ENCODE measurements around the gene L3MBTL4. TPM values are rescaled to one million over a fixed set of nuclear protein-coding genes. Genes with fewer than 3 reads are reported as not detected.
"Not testable (repeated sequence)": the region's sequence is repeated elsewhere in the genome, so short reads cannot be mapped to it uniquely, and the experiment has no call there.

Gene L3MBTL4
- polyA plus RNA-seq, 1 of the 3 experiments (the other 2 are of a cell fraction): 0.02 TPM

DNA sequence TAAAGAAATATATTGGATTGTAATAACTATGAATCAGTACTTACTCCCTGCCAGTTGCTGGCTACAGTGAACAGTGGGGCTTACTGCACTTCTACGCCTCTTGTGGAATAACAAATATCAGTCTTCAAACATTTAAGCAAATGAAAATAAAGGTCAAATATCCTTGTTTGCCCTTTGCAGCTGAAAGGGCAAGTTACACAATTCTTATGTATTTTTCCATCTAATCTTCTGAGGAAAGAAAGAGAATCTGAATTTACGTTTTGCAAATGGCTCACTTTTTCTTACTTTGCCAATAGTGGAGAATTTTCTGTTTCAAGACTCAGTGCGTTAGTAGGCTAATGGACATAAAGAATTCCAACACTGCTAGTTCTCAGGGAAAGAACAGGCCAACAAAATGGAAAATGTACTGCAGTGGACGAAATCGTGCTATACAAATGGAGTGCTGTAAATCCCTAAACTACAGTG, 362.2 kb downstream of the L3MBTL4 start:
- Histone ChIP-seq H2AFZ (ENCODE audit: low read depth) (no peak overlapping the region), H3K4me2 (no peak overlapping the region), H4K20me1 (ENCODE audit: insufficient read depth) (no peaks in the 10 kb centered on the region), H3K27me3 (ENCODE audit: insufficient read depth) (no peaks in the 10 kb centered on the region), H3K9me3 (no peaks in the 10 kb centered on the region), H3K79me2 (ENCODE audit: insufficient read depth) (no peaks in the 10 kb centered on the region), H3K9me2 (no peaks in the 10 kb centered on the region), H3F3A (replicated peaks; ENCODE audit: insufficient read depth) (peaks cover 14% of the 10 kb centered on the region), H3K4me1 (ENCODE audit: control insufficient read depth in 1 of 2, insufficient read depth in 2 of 2, low read depth in 1 of 2, low read length in 1 of 2) (peaks cover under 1 to 12% of the 10 kb centered on the region in 2 experiments; a peak in 2 of 4 replicates), H3K36me3 (replicated peaks in 1 of 2; ENCODE audit: control insufficient read depth in 1 of 2, insufficient read depth in 2 of 2, low read length in 1 of 2) (no peaks in the 10 kb centered on the region), H3K9ac (no peak overlapping the region), H3K27ac (ENCODE audit: low read depth in 2 of 2, low read length in 1 of 2) (no peak overlapping the region), H3K4me3 (ENCODE audit: low read depth in 2 of 2, low read length in 1 of 2) (no peak overlapping the region)
- TF ChIP-seq RFX5 (IDR thresholded peaks at IDR 0.05; ENCODE audit: low read length) (no peak), TEAD4 (IDR thresholded peaks at IDR 0.05; ENCODE audit: borderline replicate concordance, insufficient read depth) (no peak), FOSL2 (IDR thresholded peaks at IDR 0.05; ENCODE audit: borderline replicate concordance, low read depth) (no peak), MEF2A (IDR thresholded peaks at IDR 0.05; ENCODE audit: borderline replicate concordance, low read depth) (no peak), GABPA (IDR thresholded peaks at IDR 0.05; ENCODE audit: low read depth) (no peak), MXI1 (IDR thresholded peaks at IDR 0.05; ENCODE audit: low read depth, low read length) (no peak), SIN3A (IDR thresholded peaks at IDR 0.05; ENCODE audit: borderline replicate concordance, low read depth, low read length) (no peak), FOXJ3 (CRISPR knock-in tag; IDR thresholded peaks at IDR 0.05) (no peak), FOXM1 (IDR thresholded peaks at IDR 0.05; ENCODE audit: low read depth) (no peak), EZH2phosphoT487 (IDR thresholded peaks at IDR 0.05; ENCODE audit: borderline replicate concordance, low read depth) (no peak), SMC3 (IDR thresholded peaks at IDR 0.05; ENCODE audit: low read depth, low read length) (no peak)
- TF ChIP-seq, protein P1, sequence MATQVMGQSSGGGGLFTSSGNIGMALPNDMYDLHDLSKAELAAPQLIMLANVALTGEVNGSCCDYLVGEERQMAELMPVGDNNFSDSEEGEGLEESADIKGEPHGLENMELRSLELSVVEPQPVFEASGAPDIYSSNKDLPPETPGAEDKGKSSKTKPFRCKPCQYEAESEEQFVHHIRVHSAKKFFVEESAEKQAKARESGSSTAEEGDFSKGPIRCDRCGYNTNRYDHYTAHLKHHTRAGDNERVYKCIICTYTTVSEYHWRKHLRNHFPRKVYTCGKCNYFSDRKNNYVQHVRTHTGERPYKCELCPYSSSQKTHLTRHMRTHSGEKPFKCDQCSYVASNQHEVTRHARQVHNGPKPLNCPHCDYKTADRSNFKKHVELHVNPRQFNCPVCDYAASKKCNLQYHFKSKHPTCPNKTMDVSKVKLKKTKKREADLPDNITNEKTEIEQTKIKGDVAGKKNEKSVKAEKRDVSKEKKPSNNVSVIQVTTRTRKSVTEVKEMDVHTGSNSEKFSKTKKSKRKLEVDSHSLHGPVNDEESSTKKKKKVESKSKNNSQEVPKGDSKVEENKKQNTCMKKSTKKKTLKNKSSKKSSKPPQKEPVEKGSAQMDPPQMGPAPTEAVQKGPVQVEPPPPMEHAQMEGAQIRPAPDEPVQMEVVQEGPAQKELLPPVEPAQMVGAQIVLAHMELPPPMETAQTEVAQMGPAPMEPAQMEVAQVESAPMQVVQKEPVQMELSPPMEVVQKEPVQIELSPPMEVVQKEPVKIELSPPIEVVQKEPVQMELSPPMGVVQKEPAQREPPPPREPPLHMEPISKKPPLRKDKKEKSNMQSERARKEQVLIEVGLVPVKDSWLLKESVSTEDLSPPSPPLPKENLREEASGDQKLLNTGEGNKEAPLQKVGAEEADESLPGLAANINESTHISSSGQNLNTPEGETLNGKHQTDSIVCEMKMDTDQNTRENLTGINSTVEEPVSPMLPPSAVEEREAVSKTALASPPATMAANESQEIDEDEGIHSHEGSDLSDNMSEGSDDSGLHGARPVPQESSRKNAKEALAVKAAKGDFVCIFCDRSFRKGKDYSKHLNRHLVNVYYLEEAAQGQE (IDR thresholded peaks at IDR 0.05; ENCODE audit: low read depth, low read length): no peak
- TF ChIP-seq, protein P2, sequence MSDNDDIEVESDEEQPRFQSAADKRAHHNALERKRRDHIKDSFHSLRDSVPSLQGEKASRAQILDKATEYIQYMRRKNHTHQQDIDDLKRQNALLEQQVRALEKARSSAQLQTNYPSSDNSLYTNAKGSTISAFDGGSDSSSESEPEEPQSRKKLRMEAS (IDR thresholded peaks at IDR 0.05; ENCODE audit: low read depth): no peak
- DNase-seq: no peak
- ChIA-PET CTCF (interaction anchor here (1.7 kb wide), 1 partner anchor 162 kb away, joined by 4 read pairs; no protein-coding TSS in a partner anchor), POLR2A (no interaction called here)
- 78% methylated on average over 5 of the region's 5 CpGs for WGBS (ENCODE audit: low lambda C conversion rate)

DNA sequence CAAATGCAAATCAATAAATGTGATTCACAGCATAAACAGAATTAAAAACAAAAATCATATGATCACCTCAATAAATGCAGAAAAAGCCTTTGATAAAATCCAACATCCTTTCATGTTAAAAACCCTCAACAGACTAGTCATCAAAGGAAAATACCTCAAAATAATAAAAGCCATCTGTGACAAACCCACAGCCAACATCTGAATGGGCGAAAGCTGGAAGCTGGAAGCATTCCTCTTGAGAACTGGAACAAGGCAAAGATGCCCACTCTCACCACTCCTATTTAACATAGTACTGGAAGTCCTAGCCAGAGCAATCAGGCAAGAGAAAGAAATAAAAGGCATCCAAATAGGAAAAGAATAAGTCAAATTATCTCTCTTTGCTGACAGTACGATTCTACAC, 367.1 kb downstream of the L3MBTL4 start:
- H3K79me2 ChIP-seq (ENCODE audit: insufficient read depth); CTCF ChIA-PET; H3K9me3 ChIP-seq; H3K27ac ChIP-seq (ENCODE audit: low read depth in 2 of 2, low read length in 1 of 2); H3K9ac ChIP-seq; H3K36me3 ChIP-seq (replicated peaks in 1 of 2; ENCODE audit: control insufficient read depth in 1 of 2, insufficient read depth in 2 of 2, low read length in 1 of 2); DNase-seq; H3K4me2 ChIP-seq; H4K20me1 ChIP-seq (ENCODE audit: insufficient read depth); H3K4me3 ChIP-seq (ENCODE audit: low read depth in 2 of 2, low read length in 1 of 2); H2AFZ ChIP-seq (ENCODE audit: low read depth); H3K4me1 ChIP-seq (ENCODE audit: control insufficient read depth in 1 of 2, insufficient read depth in 2 of 2, low read depth in 1 of 2, low read length in 1 of 2); H3K9me2 ChIP-seq; H3F3A ChIP-seq (replicated peaks; ENCODE audit: insufficient read depth); POLR2A ChIA-PET; H3K27me3 ChIP-seq (ENCODE audit: insufficient read depth): not testable (repeated sequence)
- WGBS (ENCODE audit: low lambda C conversion rate): 21% methylated on average over 2 of the region's 2 CpGs
- 0 out of 2 replicates have a peak, but pooled peaks have one; percentile 6 for TF ChIP-seq TCF12 (IDR thresholded peaks at IDR 0.05)

All from SK-N-SH (cell line).